KOPT-K1 (cell line): ENCODE results near the gene RBMY1A1.
"Not testable (repeated sequence)": the region's sequence is repeated elsewhere in the genome, so short reads cannot be mapped to it uniquely, and the experiment has no call there.

Experiments
- H3K27ac ChIP-seq: fragments of 200-600 bp; sonication (generic); 2 replicates; pipeline ENCODE4 v1.5.1; 2016; ENCODE audit warnings: antibody characterized with exemption, mild to moderate bottlenecking, low read depth, low read length; ENCODE audit not compliant: poor library complexity, severe bottlenecking
- H3K36me3 ChIP-seq: fragments of 200-600 bp; sonication (generic); 2 replicates; pipeline ENCODE4 v1.5.1; 2017; ENCODE audit warnings: antibody characterized with exemption, mild to moderate bottlenecking, low read length, moderate library complexity; ENCODE audit not compliant: insufficient read depth
- H3K9me3 ChIP-seq: fragments of 200-600 bp; sonication (generic); 2 replicates; pipeline ENCODE4 v1.5.1; 2017; ENCODE audit warnings: antibody characterized with exemption, low read length, mild to moderate bottlenecking; ENCODE audit not compliant: insufficient read depth, poor library complexity, severe bottlenecking

Gene RBMY1A1

DNA sequence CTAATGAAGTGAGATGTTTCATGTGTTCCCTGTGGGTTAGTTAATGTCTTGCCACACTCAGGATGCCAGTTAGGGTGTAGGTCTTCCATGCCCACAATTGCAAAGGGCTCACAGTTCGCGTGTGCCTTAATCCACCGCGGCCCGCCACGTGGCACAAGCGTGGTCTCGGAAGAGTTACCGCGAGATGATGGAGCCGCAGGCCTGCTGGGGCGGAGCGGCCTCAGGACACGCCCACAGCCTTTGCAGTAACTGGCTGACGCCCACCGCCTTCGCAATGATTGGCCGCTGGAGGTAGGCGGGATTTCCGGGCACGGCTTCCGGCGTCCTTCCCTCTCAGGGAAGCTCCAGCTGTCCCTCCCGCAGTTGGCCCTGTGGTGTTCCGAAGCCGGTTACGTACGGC lies at the start of gene RBMY1A1:
Gene RBMY1A1, plus strand, starts transcription at position 301 of the 400 bp plus-strand sequence. CDS start 2,013 bp downstream, outside the sequence.
- not testable (repeated sequence) for H3K36me3 ChIP-seq, H3K27ac ChIP-seq, H3K9me3 ChIP-seq

DNA sequence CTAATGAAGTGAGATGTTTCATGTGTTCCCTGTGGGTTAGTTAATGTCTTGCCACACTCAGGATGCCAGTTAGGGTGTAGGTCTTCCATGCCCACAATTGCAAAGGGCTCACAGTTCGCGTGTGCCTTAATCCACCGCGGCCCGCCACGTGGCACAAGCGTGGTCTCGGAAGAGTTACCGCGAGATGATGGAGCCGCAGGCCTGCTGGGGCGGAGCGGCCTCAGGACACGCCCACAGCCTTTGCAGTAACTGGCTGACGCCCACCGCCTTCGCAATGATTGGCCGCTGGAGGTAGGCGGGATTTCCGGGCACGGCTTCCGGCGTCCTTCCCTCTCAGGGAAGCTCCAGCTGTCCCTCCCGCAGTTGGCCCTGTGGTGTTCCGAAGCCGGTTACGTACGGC lies 23.6 kb upstream of the RBMY1A1 start, which contains the start of gene RBMY1B:
Gene RBMY1B, plus strand, starts transcription at position 301 of the 400 bp plus-strand sequence. CDS start 2,013 bp downstream, outside the sequence.
- H3K9me3 ChIP-seq, H3K27ac ChIP-seq, H3K36me3 ChIP-seq: not testable (repeated sequence)

DNA sequence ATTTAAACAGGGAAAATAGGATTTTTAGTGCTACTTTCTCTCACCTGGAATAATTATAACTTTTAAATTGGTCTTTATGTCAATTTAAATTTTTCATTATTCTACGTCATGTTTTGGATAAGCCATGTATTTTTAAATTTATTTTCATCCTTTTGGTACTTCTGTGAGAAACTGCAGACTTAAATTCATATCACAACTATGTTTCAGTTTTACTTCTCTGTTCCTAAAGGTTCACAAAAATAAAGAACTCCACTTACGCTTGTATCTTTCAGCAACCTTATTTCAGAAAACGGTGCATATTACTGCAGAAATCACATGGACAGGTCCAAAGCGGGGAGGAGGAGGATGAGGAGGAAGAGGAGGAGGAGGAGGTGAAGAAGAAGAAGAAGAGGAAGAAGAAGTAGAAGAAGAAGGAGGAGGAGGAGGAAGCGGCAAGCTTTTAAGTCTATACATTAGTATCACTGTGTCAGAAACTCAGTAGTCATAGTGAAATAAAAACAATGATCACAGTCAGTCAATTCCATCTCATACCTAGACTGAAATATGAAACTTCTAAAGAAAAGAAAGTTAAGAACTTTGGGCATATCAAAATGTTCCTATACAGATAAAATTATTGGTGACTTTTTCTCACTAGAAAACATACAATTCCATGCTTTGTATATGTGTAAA lies 24.8 kb downstream of the RBMY1A1 start:
- H3K9me3 ChIP-seq, H3K36me3 ChIP-seq, H3K27ac ChIP-seq: not testable (repeated sequence)

DNA sequence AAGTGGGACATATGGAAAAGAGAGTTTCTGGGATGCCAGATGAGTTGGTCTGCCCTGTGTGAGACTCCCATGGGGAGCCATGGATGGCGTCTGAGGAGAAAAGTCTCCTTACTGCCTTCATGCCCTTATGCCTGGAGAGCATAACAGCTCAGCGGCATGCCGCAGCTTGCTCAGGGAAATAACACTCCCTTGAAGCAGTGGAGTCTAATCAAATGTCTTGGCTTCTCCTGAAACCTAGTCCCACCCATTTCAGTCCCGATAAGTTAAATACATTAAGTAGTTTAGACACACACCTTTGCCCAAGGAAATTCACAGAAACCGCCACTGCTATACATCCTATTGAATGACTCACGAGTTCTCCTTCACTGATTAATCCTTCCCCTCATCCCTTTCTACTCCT lies 50.8 kb downstream of the RBMY1A1 start:
- Histone ChIP-seq H3K9me3 (no peaks in the 10 kb centered on the region), H3K36me3 (no peaks in the 10 kb centered on the region)

DNA sequence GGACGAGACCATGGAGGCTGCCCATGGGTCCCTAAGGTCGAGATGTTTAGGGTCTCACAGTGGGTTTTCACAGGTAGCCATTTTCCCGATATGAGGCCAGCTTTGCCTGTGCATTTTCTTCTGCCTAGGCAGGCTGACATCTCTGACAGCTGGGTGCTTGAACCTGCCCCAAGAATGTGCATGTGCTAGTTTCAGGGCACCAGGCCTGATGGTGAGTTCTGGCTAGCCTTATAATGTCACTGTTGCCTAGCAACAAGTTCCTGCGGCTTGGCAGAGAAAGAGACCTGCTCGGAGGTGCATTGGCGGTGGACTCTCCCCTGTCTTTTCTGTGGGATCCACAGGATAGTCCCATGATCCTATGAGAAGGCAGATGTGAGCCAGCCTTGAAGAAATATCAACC lies 51.8 kb downstream of the RBMY1A1 start:
- H3K9me3 ChIP-seq, H3K27ac ChIP-seq, H3K36me3 ChIP-seq: not testable (repeated sequence)

More for the DNA sequence above, 50.8 kb downstream of the RBMY1A1 start:
- no peak overlapping the region for H3K27ac ChIP-seq

DNA sequence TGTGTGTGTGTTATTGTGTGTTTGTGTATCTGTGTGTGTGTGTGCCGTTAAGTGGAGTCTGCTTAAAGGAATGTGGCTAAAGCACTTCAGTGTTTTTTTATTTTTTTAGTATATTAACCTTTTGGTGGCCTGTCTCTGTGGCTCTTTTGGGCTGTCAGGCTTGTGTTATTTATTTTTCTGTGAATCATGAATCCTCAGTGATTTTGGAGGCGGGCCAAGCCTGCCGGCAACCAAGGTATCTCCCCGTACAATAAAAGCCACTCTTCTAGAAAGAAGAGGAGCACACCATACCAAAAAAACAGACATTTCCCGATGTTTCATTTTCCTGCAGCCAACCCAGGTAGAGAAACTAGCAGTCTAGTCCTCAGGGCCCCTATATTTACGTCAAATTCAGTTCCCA lies 57.4 kb downstream of the RBMY1A1 start:
- Histone ChIP-seq H3K36me3 (no peaks in the 10 kb centered on the region), H3K27ac (no peak overlapping the region)

DNA sequence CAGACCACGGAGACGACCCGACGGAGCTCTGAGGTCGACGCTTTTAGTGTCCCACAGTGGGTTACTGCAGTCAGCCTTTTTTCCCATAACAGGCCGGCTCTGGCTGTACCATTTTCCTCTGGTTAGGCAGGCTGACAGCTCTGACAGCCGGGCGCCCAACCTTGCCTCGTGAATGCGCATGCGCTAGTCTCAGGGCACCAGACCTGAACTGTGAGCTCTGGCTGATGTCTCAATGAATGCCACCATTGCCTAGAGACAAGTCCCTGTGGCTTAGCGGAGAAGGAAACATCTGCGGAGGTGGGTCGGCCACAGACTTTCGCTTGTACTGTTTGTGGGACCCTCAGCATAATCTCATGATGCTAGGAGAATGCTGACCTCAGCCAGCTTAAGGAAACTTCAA lies 61.6 kb downstream of the RBMY1A1 start:
- not testable (repeated sequence) for H3K9me3 ChIP-seq, H3K36me3 ChIP-seq, H3K27ac ChIP-seq

More for the DNA sequence above, 57.4 kb downstream of the RBMY1A1 start:
- H3K9me3 ChIP-seq: no peaks in the 10 kb centered on the region
